PC-3 (cell line): ENCODE data around the gene IL3. TPM values are rescaled to one million over a fixed set of nuclear protein-coding genes. Genes with fewer than 3 reads are reported as not detected.

Experiments used
- ATAC-seq: fragments of 200-7000 bp; cut with Tn5 transposase; 2 replicates; pipeline ENCODE4 v1.9.1; 2020; ENCODE audit warnings: mild to moderate bottlenecking, moderate library complexity
- BruUV-seq: library from RNA; stranded (reverse); fragments of 400-500 nt; replicated peaks from 2 replicates; lab custom pipeline; 2021; lab: Mats Ljungman, UMichigan
- CTCF ChIA-PET: fragments of 300-600 bp; sonication (Branson Sonifier 250); formaldehyde crosslinking; loops from one replicate; lab custom pipeline; 2022; ENCODE audit warnings: antibody characterized with exemption; lab: Charles Lee
- POLR2A ChIA-PET: fragments of 300-600 bp; sonication (Branson Sonifier 250); formaldehyde crosslinking; loops from one replicate; lab custom pipeline; 2022; ENCODE audit warnings: antibody characterized with exemption; ENCODE audit not compliant: unreplicated experiment; lab: Charles Lee
- DNase-seq: peaks from one replicate; pipeline ENCODE4 v3.0.0-alpha.2; 2015
- H2AFZ ChIP-seq: fragments of 300-600 bp; sonication (generic); 2 replicates; pipeline ENCODE4 v1.6.0; 2016; ENCODE audit warnings: antibody characterized with exemption, low read length
- H3F3A ChIP-seq: fragments of 300-600 bp; sonication (generic); one replicate; pipeline ENCODE4 v1.6.0; 2017; ENCODE audit warnings: antibody characterized with exemption, low read length, control low read depth, mild to moderate bottlenecking; ENCODE audit not compliant: unreplicated experiment
- H3K27ac ChIP-seq: fragments of 300-600 bp; sonication (generic); 2 replicates; pipeline ENCODE4 v1.5.1; 2016; ENCODE audit warnings: mild to moderate bottlenecking, low read length
- H3K27me3 ChIP-seq: fragments of 300-600 bp; sonication (generic); 2 replicates; pipeline ENCODE4 v1.6.1; 2016; ENCODE audit warnings: low read length, mixed read lengths
- H3K36me3 ChIP-seq: fragments of 300-600 bp; sonication (generic); 2 replicates; pipeline ENCODE4 v1.6.1; 2016; ENCODE audit warnings: low read depth, mixed run types, low read length, mixed read lengths
- H3K4me1 ChIP-seq: fragments of 300-600 bp; sonication (generic); 2 replicates; pipeline ENCODE4 v1.5.1; 2016; ENCODE audit warnings: low read length; ENCODE audit not compliant: insufficient read depth
- H3K4me2 ChIP-seq: fragments of 300-600 bp; sonication (generic); 2 replicates; pipeline ENCODE4 v1.6.0; 2016; ENCODE audit warnings: low read length
- H3K4me3 ChIP-seq: fragments of 300-600 bp; sonication (generic); 2 replicates; pipeline ENCODE4 v1.5.1; 2016; ENCODE audit warnings: mild to moderate bottlenecking, low read length, mixed read lengths
- H3K79me2 ChIP-seq: fragments of 300-600 bp; sonication (generic); 2 replicates; pipeline ENCODE4 v1.6.1; 2017; ENCODE audit warnings: low read length, mixed read lengths
- H3K9ac ChIP-seq: fragments of 300-600 bp; sonication (generic); 2 replicates; pipeline ENCODE4 v1.6.0; 2016; ENCODE audit warnings: mild to moderate bottlenecking, low read length
- H3K9me2 ChIP-seq: fragments of 300-600 bp; sonication (generic); replicated peaks from 2 replicates; pipeline ENCODE4 v1.6.1; 2016; ENCODE audit warnings: mixed run types, low read length, mixed read lengths
- H3K9me3 ChIP-seq: fragments of 300-600 bp; sonication (generic); 2 replicates; pipeline ENCODE4 v1.6.1; 2016; ENCODE audit warnings: low read length, mixed read lengths
- H4K20me1 ChIP-seq: fragments of 300-600 bp; sonication (generic); 2 replicates; pipeline ENCODE4 v1.6.1; 2016; ENCODE audit warnings: low read length, mixed read lengths
- EZH2 ChIP-seq: fragments of 300-600 bp; sonication (generic); IDR thresholded peaks from one replicate; pipeline ENCODE4 v1.6.1; 2017; ENCODE audit warnings: antibody characterized with exemption, mild to moderate bottlenecking, low read length; ENCODE audit not compliant: unreplicated experiment
- EZH2phosphoT487 ChIP-seq: fragments of 300-600 bp; sonication (generic); IDR thresholded peaks from 2 replicates; pipeline ENCODE4 v1.6.1; 2018; ENCODE audit warnings: mild to moderate bottlenecking, antibody characterized with exemption, low read length, borderline replicate concordance
- intact Hi-C: fragments of 100-400 bp; cut with micrococcal nuclease; formaldehyde crosslinking; loops from 2 replicates; pipeline ENCODE4 v1.9.0; 2023
- total RNA-seq: library from RNA; depleted of rRNA; stranded (reverse); fragments of >200 nt; gene quantifications from 2 replicates; pipeline ENCODE4 v1.2.3, GENCODE V29; 2014
- TF ChIP-seq, protein P1 (sequence below): fragments of 300-600 bp; sonication (generic); conservative IDR thresholded peaks from 2 replicates; pipeline ENCODE4 v1.5.1; 2017; ENCODE audit warnings: antibody characterized with exemption, low read depth, mild to moderate bottlenecking, low read length

Gene IL3
- total RNA-seq, 1 experiment from 2014 or later = not detected

DNA sequence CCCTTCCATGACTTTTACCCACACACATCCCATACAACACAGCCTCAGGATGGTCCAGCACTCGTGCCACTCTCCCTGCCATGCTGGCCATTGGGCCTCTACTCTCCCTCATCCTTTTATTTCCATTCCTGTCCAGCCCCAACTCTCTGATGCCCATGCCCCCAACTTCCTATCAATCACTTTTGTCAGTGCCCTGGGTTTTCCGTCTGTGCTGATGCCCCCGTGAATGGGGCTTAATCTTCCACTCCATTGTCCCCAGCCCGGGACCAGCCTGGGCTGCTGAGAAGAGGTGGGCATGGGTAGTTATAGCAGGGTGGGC is 36.4 kb upstream of the IL3 start:
- intact Hi-C loops = no loop called here
- BruUV-seq = no TSS peak
- CTCF ChIA-PET = no interaction called here

GRCh38 chr5:132024789-132025402 is 35.6 kb upstream of the IL3 start:
- DNase-seq (no peak), ATAC-seq (no peak)
- Histone ChIP-seq H3K27me3 (no peaks in the 10 kb centered on the region), H3K9me3 (no peaks in the 10 kb centered on the region), H3K4me1 (peaks cover 9% of the 10 kb centered on the region; the same call in 1 of the 2 replicates), H3K4me2 (no peak overlapping the region), H3K36me3 (no peaks in the 10 kb centered on the region), H3K4me3 (no peak overlapping the region), H2AFZ (no peak overlapping the region), H3K9ac (no peak overlapping the region), H3K79me2 (no peaks in the 10 kb centered on the region), H4K20me1 (no peaks in the 10 kb centered on the region), H3K9me2 (no peaks in the 10 kb centered on the region), H3F3A (no peaks in the 10 kb centered on the region), H3K27ac (no peak overlapping the region)
- no TSS peak for BruUV-seq
- TF ChIP-seq EZH2phosphoT487 = no peak
- TF ChIP-seq, protein P1, sequence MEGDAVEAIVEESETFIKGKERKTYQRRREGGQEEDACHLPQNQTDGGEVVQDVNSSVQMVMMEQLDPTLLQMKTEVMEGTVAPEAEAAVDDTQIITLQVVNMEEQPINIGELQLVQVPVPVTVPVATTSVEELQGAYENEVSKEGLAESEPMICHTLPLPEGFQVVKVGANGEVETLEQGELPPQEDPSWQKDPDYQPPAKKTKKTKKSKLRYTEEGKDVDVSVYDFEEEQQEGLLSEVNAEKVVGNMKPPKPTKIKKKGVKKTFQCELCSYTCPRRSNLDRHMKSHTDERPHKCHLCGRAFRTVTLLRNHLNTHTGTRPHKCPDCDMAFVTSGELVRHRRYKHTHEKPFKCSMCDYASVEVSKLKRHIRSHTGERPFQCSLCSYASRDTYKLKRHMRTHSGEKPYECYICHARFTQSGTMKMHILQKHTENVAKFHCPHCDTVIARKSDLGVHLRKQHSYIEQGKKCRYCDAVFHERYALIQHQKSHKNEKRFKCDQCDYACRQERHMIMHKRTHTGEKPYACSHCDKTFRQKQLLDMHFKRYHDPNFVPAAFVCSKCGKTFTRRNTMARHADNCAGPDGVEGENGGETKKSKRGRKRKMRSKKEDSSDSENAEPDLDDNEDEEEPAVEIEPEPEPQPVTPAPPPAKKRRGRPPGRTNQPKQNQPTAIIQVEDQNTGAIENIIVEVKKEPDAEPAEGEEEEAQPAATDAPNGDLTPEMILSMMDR = no peak
- no peak for TF ChIP-seq EZH2
- intact Hi-C loops = no loop called here
- CTCF ChIA-PET = no interaction called here
- POLR2A ChIA-PET = interaction anchor here (0.5 kb wide), 1 partner anchor 110 kb away, joined by 5 read pairs; no protein-coding TSS in a partner anchor

More for the DNA sequence above, 36.4 kb upstream of the IL3 start:
- no peaks in the 10 kb centered on the region for H3K9me3 ChIP-seq
- H3K9ac ChIP-seq = no peak overlapping the region
- no peaks in the 10 kb centered on the region for H3K9me2 ChIP-seq
- DNase-seq (no peak), ATAC-seq (no peak)
- POLR2A ChIA-PET = interaction anchor here (0.5 kb wide), 1 partner anchor 109 kb away, joined by 5 read pairs; no protein-coding TSS in a partner anchor
- no peak overlapping the region for H3K4me3 ChIP-seq
- H4K20me1 ChIP-seq = no peaks in the 10 kb centered on the region
- no peaks in the 10 kb centered on the region for H3K79me2 ChIP-seq
- no peaks in the 10 kb centered on the region for H3K27me3 ChIP-seq
- TF ChIP-seq EZH2phosphoT487 (no peak), EZH2 (no peak)
- TF ChIP-seq, protein P1 = no peak
- no peak overlapping the region for H3K4me2 ChIP-seq
- H3K4me1 ChIP-seq = peaks cover 9% of the 10 kb centered on the region; the same call in 1 of the 2 replicates
- H3K27ac ChIP-seq = no peak overlapping the region
- no peaks in the 10 kb centered on the region for H3F3A ChIP-seq
- no peak overlapping the region for H2AFZ ChIP-seq
- no peaks in the 10 kb centered on the region for H3K36me3 ChIP-seq

- Histone ChIP-seq H3K4me2 (no peak overlapping the region), H3F3A (no peaks in the 10 kb centered on the region), H4K20me1 (no peaks in the 10 kb centered on the region), H3K36me3 (no peaks in the 10 kb centered on the region), H3K4me1 (peaks cover 9% of the 10 kb centered on the region; the same call in 1 of the 2 replicates), H3K27me3 (no peaks in the 10 kb centered on the region), H2AFZ (no peak overlapping the region), H3K27ac (no peak overlapping the region), H3K9me3 (no peaks in the 10 kb centered on the region), H3K4me3 (no peak overlapping the region), H3K79me2 (no peaks in the 10 kb centered on the region), H3K9ac (no peak overlapping the region), H3K9me2 (no peaks in the 10 kb centered on the region)
- TF ChIP-seq EZH2 (no peak), EZH2phosphoT487 (no peak)
- TF ChIP-seq, protein P1 = no peak
- ChIA-PET POLR2A (no interaction called here), CTCF (no interaction called here)
- BruUV-seq = no TSS peak
- intact Hi-C loops = no loop called here
- no peak for DNase-seq
- ATAC-seq = no peak
Observed at GRCh38 chr5:132025403-132025971, 35.0 kb upstream of the IL3 start.
